HG03521 (cell line): ENCODE data around the gene CSAD.

Source experiments
- ATAC-seq: cut with Tn5 transposase; IDR thresholded peaks from one replicate; pipeline ENCODE4 v1.9.1; 2021; ENCODE audit warnings: mild to moderate bottlenecking, moderate library complexity; ENCODE audit not compliant: unreplicated experiment

The CSAD gene

DNA sequence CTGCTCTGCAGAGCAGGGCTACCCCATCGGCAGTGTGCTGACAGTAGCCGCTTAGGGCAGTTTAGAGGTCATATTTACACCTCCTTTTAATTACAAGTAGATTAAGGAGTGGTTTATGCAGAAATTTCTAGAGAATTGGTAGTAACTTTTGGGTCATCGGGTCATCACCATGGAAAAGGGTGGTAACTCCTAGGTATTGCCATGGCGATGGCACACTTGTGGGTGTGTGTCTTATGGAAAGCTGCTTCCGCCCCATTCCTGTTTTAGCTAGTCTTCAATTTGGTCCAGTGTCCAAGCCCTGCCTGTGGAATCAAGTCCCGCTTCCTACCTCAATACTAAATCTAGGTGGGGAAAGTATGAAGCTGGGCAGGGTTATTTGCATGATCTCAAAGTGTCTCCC, 29.7 kb downstream of the CSAD start:
- no peak for ATAC-seq

DNA sequence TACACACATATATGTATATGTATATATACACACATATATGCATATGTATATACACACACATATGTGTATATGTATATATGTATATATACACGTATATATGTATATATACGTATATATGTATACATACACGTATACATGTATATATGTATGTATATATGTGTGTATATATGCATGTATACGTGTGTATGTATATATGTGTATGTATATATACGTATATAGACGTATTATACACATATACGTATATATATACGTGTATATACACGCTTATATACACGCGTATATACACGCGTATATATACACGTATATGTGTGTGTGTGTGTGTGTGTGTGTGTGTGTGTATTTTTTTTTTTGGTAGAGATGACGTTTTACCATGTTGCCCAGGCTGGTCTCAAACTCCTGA, 33.1 kb downstream of the CSAD start:
- ATAC-seq, result no peak

DNA sequence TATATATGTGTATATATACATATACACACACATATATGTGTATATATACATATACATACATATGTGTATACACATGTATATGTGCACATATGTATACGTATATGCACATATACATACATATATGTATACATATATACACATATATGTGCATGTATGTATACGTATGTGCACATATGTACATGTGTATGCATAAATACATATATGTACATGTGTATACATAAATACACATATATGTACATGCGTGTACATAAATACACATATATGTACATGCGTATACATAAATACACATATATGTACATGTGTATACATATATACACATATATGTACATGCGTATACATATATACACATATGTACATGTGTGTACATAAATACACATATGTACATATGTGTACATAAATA, 33.5 kb downstream of the CSAD start:
- ATAC-seq, result no peak

GRCh38 chr12:53145383-53146260, 35.1 kb downstream of the CSAD start:
- ATAC-seq, result no peak

- no peak for ATAC-seq
These were observed 37.4 kb downstream of the CSAD start for GRCh38 chr12:53143355-53143754.

GRCh38 chr12:53133722-53134121, 47.0 kb downstream of the CSAD start:
- no peak for ATAC-seq

GRCh38 chr12:53131844-53132243, 48.9 kb downstream of the CSAD start:
- ATAC-seq, result no peak

GRCh38 chr12:53128780-53129569, 51.8 kb downstream of the CSAD start:
- ATAC-seq, result no peak

DNA sequence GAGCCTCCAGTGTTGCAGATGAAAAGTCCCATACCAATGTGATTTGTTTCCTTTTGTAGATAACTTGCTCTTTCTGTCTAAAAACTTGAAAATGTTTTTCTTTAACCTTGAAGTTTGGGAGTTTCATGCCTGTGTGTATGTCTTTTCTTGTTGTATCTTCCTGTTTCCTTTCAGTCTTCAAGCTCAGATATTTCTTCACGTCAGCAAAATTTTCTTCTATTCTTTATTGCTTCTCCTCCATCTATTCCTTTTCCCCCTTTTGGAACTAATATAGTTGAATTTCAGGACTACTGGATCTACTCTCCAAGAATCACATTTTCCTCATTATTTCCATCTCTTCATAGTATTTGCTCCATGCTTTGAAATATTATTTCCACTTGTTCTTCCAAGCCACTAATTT, 53.6 kb downstream of the CSAD start:
- no peak for ATAC-seq

DNA sequence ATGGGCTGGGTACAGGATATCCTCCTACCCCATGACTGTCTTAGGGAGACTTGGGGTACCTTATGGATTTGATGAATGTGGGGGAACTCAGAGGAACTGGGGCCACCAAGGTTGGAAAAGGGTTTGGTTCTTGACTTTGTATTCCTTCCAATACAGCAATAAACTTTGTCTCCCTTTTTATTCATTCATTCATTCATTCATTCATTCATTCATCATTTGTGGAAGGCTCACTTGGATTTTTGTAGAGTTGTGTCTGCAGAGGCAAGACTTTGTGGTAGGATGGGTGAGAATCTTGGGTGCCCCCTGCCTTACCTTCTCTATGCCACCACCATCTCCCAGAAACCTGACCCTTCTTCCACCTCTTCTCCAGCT, 56.4 kb downstream of the CSAD start:
- no peak for ATAC-seq

DNA sequence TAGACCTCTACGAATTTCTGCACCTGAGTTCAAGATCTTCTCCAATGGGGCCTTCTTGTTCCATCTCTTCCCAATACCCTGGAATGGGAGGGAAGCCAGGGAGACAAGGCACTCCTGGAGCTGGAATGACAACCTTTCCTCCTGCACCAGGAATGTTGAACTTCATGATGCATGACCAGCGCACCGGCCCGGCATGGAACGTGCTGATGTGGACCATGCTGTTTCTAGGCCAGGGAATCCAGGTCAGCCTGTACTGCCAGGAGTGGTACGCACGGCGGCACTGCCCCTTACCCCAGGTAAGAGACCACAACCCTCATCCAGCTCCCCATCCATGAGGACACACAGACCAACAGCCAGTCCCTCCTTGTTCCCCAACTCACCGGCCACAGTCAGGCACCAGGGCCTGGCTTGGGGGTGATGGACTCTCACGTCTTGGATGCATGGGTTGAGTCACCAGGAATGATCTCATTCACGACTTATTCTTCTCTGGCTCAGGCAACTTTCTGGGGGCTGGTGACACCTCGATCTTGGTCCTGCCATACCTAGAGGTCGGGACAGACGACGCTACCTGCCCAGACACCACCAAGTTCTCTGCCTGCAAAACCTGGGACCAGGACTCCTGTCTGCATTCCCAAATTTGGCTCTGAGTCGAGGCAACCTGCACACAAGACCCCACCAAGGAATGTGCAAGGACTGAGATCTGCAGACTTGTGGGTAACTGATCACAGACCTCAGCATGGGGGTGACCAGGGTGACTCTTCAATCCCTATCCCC, 57.0 kb downstream of the CSAD start:
- ATAC-seq, result no peak

- ATAC-seq, result no peak
These were observed 57.7 kb downstream of the CSAD start for GRCh38 chr12:53122961-53123468.

GRCh38 chr12:53120685-53121525, 59.8 kb downstream of the CSAD start:
- ATAC-seq, result no peak

DNA sequence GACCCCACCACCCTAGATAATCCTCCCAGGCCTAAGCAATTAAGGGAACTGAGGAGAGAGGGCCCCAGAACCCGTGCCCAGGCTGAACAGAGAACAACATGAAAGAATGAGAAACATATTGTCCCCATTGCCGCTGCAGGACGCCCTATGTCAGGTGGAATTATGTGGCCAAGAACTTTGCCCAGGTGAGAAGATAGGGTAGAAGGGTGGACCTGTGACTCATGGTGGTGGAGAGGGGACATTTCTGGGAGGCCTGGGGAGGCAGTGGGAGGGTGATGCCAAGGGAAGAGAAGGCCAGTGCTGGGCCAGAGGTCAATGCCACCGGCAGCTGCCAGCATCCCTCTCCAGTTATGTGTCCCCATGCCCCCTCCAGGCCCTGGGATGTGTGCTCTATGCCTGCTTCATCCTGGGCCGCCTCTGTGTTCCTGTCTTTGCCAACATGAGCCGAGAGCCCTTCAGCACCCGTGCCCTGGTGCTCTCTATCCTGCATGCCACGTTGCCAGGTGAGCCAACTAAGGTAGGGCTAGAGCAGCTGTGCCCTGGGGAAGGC, 61.9 kb downstream of the CSAD start:
- no peak for ATAC-seq

GRCh38 chr12:53115891-53116648, 64.7 kb downstream of the CSAD start:
- no peak for ATAC-seq

DNA sequence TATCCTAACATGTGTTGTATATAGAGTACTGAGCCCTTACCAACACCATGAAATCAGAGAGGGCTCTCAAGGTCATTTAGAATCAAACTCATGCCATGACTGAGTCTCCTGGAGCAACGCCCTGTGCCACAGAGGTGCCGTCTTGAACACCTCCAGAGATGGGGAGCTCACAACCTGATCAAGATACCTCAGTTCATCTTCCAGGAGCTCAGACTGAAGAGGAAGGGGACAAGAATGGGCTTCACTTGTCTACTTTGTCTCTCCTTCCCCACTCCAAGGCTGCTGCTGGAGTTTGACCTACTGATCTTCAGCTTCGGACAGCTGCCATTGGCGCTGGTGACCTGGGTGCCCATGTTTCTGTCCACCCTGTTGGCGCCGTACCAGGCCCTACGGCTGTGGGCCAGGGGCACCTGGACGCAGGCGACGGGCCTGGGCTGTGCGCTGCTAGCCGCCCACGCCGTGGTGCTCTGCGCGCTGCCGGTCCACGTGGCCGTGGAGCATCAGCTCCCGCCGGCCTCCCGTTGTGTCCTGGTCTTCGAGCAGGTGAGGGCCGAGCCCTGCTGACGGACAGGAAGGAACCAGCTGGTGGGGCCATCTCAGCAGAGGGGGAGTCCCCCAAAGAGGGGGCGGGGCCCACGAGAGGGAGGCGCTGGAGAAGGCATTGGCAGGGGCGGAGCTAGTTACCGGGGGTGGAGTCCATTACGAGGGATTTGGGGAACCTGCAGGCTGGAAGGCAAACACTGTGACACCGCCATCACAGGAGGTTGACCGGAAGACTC, 65.4 kb downstream of the CSAD start:
- ATAC-seq, result no peak

DNA sequence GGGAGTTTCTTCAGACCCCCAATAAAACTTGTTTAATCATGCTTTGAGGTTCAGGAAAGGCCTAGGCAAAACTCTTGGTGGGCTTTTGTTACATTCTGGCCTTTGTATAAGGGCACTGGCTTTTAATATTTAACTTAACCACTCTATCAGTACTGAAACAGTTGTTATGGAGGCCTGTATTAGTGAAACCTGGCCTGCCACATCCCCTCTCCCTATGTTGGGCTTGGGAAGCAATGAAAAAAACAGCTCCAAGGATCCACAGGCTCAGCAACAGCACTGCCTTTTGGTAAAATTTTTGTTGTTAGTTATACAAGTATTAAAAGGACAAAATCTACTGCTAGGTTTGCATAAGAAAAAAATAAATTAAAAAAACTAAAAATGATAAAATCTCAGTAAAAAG, 66.8 kb downstream of the CSAD start:
- ATAC-seq, result no peak

DNA sequence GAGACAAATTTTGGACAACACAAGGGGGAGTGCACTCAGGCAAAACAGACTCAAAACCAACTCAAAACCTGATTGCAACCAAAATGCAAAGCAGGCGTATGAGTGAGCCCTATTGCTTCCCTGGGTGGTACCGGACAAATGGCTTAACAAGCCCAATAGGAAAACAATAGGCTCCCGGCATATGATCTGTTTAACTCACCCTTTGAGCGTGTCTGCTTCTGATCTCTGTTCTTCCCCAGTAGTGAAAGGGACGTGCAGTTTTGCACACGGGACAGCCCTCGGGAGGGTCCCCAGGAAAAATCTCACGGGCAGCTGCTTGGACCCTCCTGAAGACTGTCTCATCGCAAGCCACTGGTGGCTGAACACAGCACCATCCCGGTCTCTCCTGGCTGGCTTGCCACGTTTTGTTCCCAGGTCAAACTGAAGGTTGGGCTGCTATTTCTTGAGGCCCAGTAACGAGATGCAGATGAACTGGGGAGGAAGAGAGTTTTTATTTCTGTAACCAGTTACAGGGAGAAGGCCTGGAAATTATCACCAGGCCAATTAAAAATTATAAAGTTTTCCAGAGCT, 67.5 kb downstream of the CSAD start:
- no peak for ATAC-seq
